Motor neuron (in vitro differentiated cells): ENCODE data around the gene CD80. TPM values are rescaled to one million over a fixed set of nuclear protein-coding genes. Genes with fewer than 3 reads are reported as not detected.
"Not testable (repeated sequence)": the region's sequence is repeated elsewhere in the genome, so short reads cannot be mapped to it uniquely, and the experiment has no call there.

ENCODE experiments used
- ATAC-seq, 8 experiments: fragments of 200-7000 bp; cut with Tn5 transposase; replicated peaks in 6 of 8; 2 replicates each; pipeline ENCODE4 v1.8.0; 2021; ENCODE audit warnings: mild to moderate bottlenecking in 8 of 8, moderate library complexity in 8 of 8
- H3K27ac ChIP-seq, 2 donors: fragments of 250-450 bp; sonication (Bioruptor Pico); 2 replicates each; pipeline ENCODE4 v1.9.0; 2021; ENCODE audit warnings: antibody characterized with exemption in 2 of 2, mild to moderate bottlenecking in 2 of 2, moderate library complexity in 1 of 2
- H3K4me1 ChIP-seq, 2 donors: fragments of 250-450 bp; sonication (Bioruptor Pico); replicated peaks in 1 of 2; 2 replicates each; pipeline ENCODE4 v1.6.1; 2021; ENCODE audit warnings: antibody characterized with exemption in 2 of 2, mild to moderate bottlenecking in 2 of 2, moderate library complexity in 1 of 2
- H3K4me3 ChIP-seq, 5 donors: fragments of 250-450 bp; sonication (Bioruptor Pico); 2 replicates each; pipeline ENCODE4 v1.9.0; 2021; ENCODE audit warnings: antibody characterized with exemption in 5 of 5, mild to moderate bottlenecking in 5 of 5, moderate library complexity in 4 of 5
- WGBS, 10 experiments: fragments of 450-650 bp; shearing (Covaris generic); methylation state at CpG; one replicate each; pipeline ENCODE4 v1.0.0; 2022; 5-methylcytosine and 5-hydroxymethylcytosine counted together
- in situ Hi-C, 9 experiments: fragments of 400-800 bp; cut with MboI; loops; one replicate each; pipeline ENCODE4 v1.15.0; 2021; ENCODE audit warnings: low sequenced_read_pairs in 9 of 9, low pct_unique_long_range_greater_than_20kb in 2 of 9; ENCODE audit not compliant: unreplicated experiment in 9 of 9
- total RNA-seq, 8 experiments: library from RNA; unstranded; fragments of 300-600 nt; gene quantifications; 2 replicates each; pipeline versions ENCODE4 v1.2.3 to v1.2.4, GENCODE V29; 2022

Gene CD80
- total RNA-seq, 8 experiments from 2014 or later = 0.14 to 0.66 (median 0.32) TPM; not detected in 2

DNA sequence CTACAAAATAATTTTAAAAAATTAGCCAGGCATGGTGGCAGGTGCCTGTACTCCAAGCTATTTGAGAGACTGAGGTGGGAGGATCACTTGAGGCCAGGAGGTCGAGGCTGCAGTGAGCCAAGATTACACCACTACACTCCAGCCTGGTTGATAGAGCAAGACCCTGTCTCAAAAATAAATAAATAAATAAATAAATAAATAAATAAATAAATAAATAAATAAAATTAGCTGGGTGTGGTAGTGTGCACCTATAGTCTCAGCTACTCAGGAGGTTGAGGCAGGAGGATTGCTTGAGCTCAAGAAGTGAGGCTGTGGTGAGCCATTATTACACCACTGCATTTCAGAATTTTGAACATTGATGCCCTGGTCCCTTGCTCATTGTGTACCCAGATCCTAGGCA, 35.5 kb upstream of the CD80 start:
- WGBS, 10 experiments = 0 to 100% (median 0%) methylated on average over 1 of the region's 1 CpG; no CpG with 5 or more reads in 3 of the 10 experiments
- ATAC-seq, H3K27ac ChIP-seq, in situ Hi-C loops, H3K4me3 ChIP-seq: not testable (repeated sequence)
- H3K4me1 ChIP-seq = peaks cover 0 to 12% of the 10 kb centered on the region in 2 donors

DNA sequence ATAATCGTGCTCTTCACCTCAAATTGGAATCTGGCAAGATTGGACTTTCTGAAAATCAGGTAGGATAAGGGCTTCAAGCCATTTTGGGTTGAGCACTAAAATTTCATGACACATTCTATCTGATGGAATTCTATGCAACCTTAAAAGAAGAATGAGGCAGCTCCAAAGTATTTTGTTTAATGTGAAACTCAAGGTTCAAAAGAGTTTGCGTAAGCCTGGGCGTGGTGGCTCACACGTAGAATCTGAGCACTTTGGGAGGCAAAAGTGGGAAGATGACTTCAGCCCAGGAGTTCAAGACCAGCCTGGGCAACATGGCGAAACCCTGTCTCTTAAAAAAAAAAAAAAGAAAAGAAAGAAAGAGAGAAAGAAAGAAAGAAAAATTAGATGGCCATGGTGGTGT, 34.7 kb upstream of the CD80 start:
- Histone ChIP-seq H3K4me3 (no peak overlapping the region), H3K4me1 (peaks cover 0 to 12% of the 10 kb centered on the region in 2 donors), H3K27ac (no peak overlapping the region)
- in situ Hi-C loops = no loop called here
- 57 to 100% (median 77%) methylated on average over 1 to 5 of the region's 5 CpGs for WGBS, 10 experiments
- ATAC-seq = no peak

DNA sequence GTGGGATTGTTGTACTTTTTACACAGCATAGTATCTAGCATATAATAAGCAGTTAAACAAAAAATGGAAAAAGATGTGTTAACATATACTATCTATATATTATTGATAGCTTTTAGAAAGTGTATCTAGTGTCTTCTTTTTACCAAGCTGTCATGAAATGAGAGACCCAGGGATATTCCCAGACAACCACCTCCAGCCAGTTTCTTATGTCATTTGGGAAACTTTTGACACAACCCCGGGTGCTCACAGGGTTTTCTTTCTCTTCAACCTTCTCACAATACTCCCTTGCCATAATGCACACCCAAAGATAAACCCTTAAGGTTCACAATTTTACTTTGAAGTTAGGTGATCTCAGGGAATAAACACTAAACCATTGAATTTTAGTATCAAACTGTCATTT, 33.4 kb upstream of the CD80 start:
- in situ Hi-C loops = no loop called here
- H3K27ac ChIP-seq = no peak overlapping the region
- H3K4me1 ChIP-seq = peaks cover 0 to 11% of the 10 kb centered on the region in 2 donors
- 0 to 100% (median 63%) methylated on average over 1 of the region's 1 CpG; no CpG with 5 or more reads in 3 of the 10 experiments for WGBS, 10 experiments
- ATAC-seq = no peak
- no peak overlapping the region for H3K4me3 ChIP-seq

DNA sequence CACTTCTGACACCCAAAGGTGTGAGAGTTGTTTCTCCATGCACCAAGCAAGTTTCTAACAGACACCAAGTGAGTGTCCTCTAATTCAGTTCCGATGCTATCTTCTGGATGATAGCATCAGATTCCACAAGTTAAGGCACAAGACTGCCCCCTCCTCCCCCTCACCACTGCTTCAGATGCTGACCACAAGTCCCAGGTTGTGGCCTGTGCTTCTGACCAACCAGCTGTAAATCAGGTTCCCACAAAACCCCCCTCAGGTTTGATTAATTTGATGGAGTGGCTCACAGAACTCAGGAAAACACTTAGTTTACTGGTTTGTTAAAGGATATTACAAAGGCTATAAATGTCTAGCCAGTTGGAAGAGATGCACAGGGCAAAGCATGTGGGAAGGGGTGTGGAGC, 31.3 kb upstream of the CD80 start:
- H3K4me1 ChIP-seq = no peaks in the 10 kb centered on the region
- no peak overlapping the region for H3K4me3 ChIP-seq
- H3K27ac ChIP-seq = no peak overlapping the region
- in situ Hi-C loops = no loop called here
- no peak for ATAC-seq
- 88% methylated on average over 1 of the region's 1 CpG; no CpG with 5 or more reads in 9 of the 10 experiments for WGBS, 10 experiments

DNA sequence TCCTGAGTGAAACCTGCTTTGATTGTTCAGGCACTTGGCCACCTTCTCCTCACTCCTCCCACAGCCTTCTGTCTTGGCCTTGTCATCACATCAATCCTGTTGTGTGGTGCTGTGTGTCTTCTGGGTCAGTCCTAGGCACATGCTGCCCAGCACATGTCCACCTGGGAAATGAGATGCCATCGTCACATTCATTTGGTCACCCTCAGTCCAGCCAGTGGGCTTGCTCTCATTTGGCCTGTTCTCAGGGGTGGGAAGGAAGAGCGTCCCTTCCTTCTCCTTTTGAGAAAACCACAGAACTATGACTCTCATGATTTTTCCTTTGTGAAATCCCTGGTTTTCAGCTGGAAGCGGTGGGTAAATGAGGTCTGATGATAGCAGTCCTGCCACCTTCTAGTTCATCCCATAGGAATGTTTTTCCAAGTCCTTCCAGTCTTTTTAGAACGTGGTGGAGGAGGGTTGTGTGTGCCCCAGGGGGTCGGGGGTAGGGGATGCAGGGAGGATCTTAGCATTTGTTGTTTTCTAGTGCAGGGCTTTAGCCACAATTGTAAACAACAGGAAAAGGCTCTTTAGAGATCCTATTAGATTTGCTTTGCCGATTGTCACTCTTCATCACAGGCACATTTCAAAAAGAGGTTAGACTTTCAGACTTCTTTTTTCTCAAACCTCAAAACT, 29.8 kb upstream of the CD80 start:
- in situ Hi-C loops = no loop called here
- no peak overlapping the region for H3K4me3 ChIP-seq
- no peaks in the 10 kb centered on the region for H3K4me1 ChIP-seq
- no peak overlapping the region for H3K27ac ChIP-seq
- ATAC-seq = no peak
- 20 to 100% (median 60%) methylated on average over 1 to 4 of the region's 6 CpGs; no CpG with 5 or more reads in 3 of the 10 experiments for WGBS, 10 experiments

DNA sequence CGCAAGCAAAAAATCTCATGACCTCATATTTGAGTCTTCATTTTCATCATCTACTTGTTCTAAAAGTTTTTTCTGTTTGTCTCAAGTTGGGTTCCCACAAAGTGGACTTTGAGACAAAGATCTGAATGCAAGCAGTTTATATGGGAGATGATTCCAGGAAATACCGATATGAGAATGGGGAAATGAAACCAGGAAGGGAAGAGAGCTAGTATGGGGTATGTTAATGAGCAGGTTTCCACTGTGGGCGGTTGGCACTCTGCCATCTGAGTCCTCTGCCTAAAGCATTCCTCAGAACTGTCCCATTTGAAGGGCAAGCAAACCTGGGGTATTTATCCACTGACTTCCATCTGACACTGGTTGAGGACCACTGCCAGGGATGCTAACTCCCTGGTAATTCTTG, 28.7 kb upstream of the CD80 start:
- no peak overlapping the region for H3K27ac ChIP-seq
- ATAC-seq = peak in 2 of 8 experiments; percentile 36 to 43

DNA sequence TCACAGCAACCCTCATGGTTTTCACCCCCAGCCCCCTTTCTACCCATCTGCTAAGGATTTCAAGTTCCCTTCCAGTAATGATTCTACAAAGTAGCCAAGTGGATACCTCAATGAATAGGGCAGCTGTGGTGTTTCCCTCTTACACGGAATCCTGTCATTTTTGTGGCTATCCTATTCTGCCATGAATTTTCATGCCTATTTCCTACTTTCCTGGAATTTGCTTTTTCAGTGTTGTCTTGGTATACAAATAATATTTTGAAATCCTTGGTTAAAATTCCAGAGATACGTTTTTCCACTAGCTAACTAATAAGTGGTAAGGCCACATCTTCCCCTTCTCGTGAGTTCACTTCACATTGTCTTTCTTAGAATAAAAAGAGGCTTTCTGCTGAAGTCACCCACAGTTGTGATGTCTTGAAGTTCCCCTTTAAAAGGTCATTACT, 27.3 kb upstream of the CD80 start:
- no peak for ATAC-seq
- H3K27ac ChIP-seq = no peak overlapping the region

More for the DNA sequence above, 28.7 kb upstream of the CD80 start:
- in situ Hi-C loops = no loop called here
- H3K4me1 ChIP-seq = no peaks in the 10 kb centered on the region
- WGBS, 10 experiments = 62 to 100% (median 90%) methylated on average over 1 to 3 of the region's 3 CpGs; no CpG with 5 or more reads in 1 of the 10 experiments
- no peak overlapping the region for H3K4me3 ChIP-seq

DNA sequence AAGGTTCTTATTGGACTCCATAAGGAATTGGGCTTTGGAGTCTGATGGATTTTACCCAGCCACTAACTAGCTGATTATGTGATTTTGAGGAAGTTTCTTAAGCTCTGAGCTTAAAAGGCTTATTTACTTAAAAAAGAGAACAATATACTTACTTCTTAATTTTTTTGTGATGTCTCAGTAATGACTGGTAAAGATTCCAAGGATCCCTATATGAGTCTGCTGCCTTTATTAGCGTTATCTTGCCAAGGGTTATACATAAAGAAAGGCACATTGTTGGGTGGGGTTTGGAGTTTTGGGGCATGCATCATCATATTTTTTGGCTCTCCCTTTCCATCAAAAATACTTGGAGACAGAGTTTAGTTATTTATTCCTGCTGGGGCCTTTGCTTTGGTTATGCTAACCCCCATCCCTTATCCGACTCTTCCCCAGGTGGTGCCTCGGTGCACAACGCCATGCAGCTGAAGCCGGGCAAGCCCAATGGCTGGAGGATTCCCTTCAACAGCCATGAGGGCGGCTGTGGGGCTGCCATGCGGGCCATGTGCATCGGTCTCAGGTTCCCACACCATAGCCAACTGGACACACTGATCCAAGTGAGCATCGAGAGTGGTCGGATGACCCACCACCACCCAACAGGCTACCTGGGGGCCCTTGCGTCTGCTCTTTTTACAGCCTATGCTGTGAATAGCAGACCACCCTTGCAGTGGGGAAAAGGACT, 26.6 kb upstream of the CD80 start:
- in situ Hi-C loops = no loop called here
- no peak for ATAC-seq
- 73 to 100% (median 93%) methylated on average over 1 to 8 of the region's 11 CpGs; no CpG with 5 or more reads in 1 of the 10 experiments for WGBS, 10 experiments

More for the DNA sequence above, 27.3 kb upstream of the CD80 start:
- WGBS, 10 experiments = 40 to 96% (median 66%) methylated on average over 1 to 3 of the region's 3 CpGs; no CpG with 5 or more reads in 3 of the 10 experiments
- Histone ChIP-seq H3K4me3 (no peak overlapping the region), H3K4me1 (no peaks in the 10 kb centered on the region)
- in situ Hi-C loops = no loop called here

DNA sequence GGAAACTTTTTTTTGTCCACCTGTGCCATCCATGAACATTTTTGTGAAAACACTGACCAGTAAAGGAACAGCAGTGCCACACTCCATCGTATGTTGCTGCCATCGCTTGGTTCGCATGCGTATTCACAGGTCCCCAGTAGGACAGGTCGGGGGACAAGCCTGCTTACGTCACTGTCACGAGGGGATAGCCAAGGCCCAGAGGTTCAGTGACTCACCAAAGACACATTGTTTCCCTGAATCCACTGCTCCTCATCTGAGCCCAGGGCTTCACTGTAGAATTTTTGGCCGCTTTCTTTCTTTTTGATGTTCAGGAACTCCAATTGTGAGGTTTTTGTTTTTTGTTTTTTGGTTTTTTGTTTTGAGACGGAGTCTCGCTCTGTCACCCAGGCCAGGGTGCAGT, 25.8 kb upstream of the CD80 start:
- Histone ChIP-seq H3K27ac (no peak overlapping the region), H3K4me1 (no peaks in the 10 kb centered on the region), H3K4me3 (no peak overlapping the region)
- in situ Hi-C loops = no loop called here
- ATAC-seq = no peak
- WGBS, 10 experiments = 80 to 100% (median 88%) methylated on average over 1 to 9 of the region's 10 CpGs; no CpG with 5 or more reads in 3 of the 10 experiments

More for the DNA sequence above, 26.6 kb upstream of the CD80 start:
- Histone ChIP-seq H3K4me3 (no peak overlapping the region), H3K27ac (no peak overlapping the region), H3K4me1 (no peaks in the 10 kb centered on the region)

DNA sequence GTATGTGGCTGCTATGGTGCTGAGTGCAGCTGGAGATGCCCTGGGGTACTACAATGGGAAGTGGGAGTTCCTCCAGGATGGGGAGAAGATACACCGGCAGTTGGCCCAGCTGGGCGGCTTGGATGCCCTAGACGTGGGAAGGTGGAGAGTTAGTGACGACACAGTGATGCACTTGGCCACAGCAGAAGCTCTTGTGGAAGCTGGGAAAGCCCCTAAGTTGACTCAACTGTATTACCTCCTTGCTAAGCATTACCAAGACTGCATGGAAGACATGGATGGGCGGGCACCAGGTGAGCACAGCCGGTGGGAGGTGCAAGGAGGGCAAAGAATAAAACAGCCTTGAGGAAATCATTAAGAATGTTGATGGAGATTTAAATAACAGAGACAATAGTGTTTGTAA, 22.8 kb upstream of the CD80 start:
- ATAC-seq = no peak
- 80 to 100% (median 100%) methylated on average over 1 to 4 of the region's 6 CpGs; no CpG with 5 or more reads in 5 of the 10 experiments for WGBS, 10 experiments
- Histone ChIP-seq H3K27ac (no peak overlapping the region), H3K4me1 (peaks cover 2 to 5% of the 10 kb centered on the region in 2 donors), H3K4me3 (no peak overlapping the region)
- in situ Hi-C loops = no loop called here

DNA sequence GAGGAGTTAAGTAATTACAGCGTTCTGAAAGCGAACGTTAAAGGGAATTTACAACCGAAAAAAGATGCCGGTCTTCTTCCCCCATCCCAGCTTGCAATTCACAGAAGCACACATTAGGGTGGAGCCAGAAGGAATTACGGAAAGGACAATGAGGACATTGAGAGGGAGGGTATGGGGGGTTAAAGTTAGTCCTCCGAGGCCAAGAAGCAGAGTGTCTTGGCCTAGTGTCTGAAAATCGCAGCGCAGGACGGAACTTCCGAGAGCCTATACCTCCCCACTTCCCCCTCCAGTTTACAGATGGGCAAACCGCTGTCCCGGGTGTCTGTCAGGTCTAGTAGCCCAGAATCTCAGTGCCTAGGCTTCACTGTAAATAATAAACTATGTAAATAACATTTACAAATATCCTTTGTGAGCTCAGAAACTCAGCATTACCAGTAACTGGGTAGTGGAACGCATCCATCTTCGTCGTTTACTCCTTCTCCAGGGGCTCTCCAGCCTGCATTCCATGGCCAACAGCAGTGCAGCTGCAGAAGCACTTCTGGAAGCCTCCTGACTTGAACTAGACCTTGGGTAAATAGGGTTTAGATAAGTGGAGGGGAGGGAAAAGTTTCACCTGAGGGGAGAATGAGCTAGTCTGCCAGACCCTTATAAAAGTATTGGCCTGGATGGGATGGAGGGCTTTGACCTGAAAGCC, 20.8 kb upstream of the CD80 start:
- peak; percentile 31 to 56 (median 46) for ATAC-seq
- in situ Hi-C loops = no loop called here
- H3K4me1 ChIP-seq = peaks cover 2 to 5% of the 10 kb centered on the region in 2 donors
- H3K4me3 ChIP-seq = peak overlapping the region; percentile 38 to 53 (median 42)
- WGBS, 10 experiments = 3 to 100% (median 16%) methylated on average over 1 to 6 of the region's 16 CpGs; no CpG with 5 or more reads in 3 of the 10 experiments
- no peak overlapping the region for H3K27ac ChIP-seq

DNA sequence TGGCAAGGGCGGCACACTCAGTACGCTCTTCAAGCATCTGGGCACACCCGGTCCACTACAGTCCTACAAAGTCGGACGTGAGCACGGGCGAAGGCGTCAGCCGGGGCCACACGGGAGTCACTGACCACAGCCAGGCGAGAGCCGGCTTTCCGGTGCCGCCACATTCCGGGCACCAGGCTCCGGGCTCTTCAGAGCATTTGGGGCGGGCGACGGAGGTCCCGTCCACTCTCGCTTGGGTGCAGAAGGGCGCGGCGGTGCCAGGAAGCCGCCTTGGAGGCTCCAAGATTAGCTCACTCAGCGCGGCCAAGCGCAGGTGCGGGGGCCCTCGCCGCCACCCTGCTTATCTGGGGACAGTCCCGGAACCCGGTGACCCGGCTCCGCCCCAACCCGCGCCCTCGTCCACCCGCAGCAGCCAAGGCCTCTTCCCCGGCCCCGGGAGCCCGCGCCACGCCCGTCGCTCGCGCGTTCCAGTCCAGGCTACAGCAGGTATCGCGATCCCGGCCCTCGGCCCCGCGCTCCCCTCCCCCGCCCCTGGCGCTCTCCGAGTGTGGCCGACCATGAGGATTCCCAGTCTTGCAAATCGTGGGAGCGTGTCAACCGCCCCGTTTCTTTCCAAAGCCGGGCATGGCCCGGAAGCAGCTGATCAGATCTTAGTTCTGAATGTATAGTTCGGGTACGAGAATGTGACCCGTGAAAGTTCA, 20.1 kb upstream of the CD80 start, which contains the start of gene ADPRH:
Gene ADPRH (plus strand): TSS at position 127 of the 701 bp plus-strand sequence. CDS start 2,678 bp downstream, outside the sequence.
- in situ Hi-C loops = no loop called here
- ATAC-seq = peak; percentile 93 to 99 (median 98)
- Histone ChIP-seq H3K4me3 (peak within 1 kb of the TSS; percentile 38 to 53 (median 42)), H3K27ac (no peak within 1 kb of the TSS), H3K4me1 (peaks cover 2 to 5% of the 10 kb centered on the region in 2 donors)
- 4 to 60% (median 20%) methylated on average over 1 to 28 of the region's 68 CpGs; no CpG with 5 or more reads in 3 of the 10 experiments for WGBS, 10 experiments
